WI38 (cell line): ENCODE measurements around the gene DHX30.

Source experiments
- H3K4me3 ChIP-seq: 2 replicates; pipeline ENCODE4 v1.5.1; 2011; ENCODE audit warnings: low read depth, mild to moderate bottlenecking, control low read depth, low read length
- CTCF ChIP-seq: IDR thresholded peaks from 2 replicates; pipeline ENCODE4 v1.5.1; 2012; ENCODE audit warnings: low read depth, mild to moderate bottlenecking, control low read depth, low read length

The DHX30 gene

GRCh38 chr3:47854720-47855455 lies 52.0 kb downstream of the DHX30 start:
- TF ChIP-seq CTCF = no peak
- no peak overlapping the region for H3K4me3 ChIP-seq

- TF ChIP-seq CTCF = no peak
- no peak overlapping the region for H3K4me3 ChIP-seq
These were observed 52.8 kb downstream of the DHX30 start for GRCh38 chr3:47855461-47856383.

- TF ChIP-seq CTCF = no peak
- no peak overlapping the region for H3K4me3 ChIP-seq
These were observed 53.7 kb downstream of the DHX30 start for GRCh38 chr3:47856669-47857068.

GRCh38 chr3:47857151-47857550 lies 54.2 kb downstream of the DHX30 start:
- no peak overlapping the region for H3K4me3 ChIP-seq
- TF ChIP-seq CTCF = no peak

- no peak for TF ChIP-seq CTCF
- H3K4me3 ChIP-seq = no peak overlapping the region
These were observed 57.1 kb downstream of the DHX30 start for GRCh38 chr3:47859956-47860605.

- H3K4me3 ChIP-seq = no peak overlapping the region
- TF ChIP-seq CTCF = no peak
These were observed 60.6 kb downstream of the DHX30 start for GRCh38 chr3:47863391-47864128.
